GM12878 (cell line): ENCODE data around the gene ADM. TPM values are rescaled to one million over a fixed set of nuclear protein-coding genes. Genes with fewer than 3 reads are reported as not detected.

ENCODE experiments used
- ATAC-seq: fragments of 200-7000 bp; cut with Tn5 transposase; 3 replicates; pipeline ENCODE4 v1.9.1; 2020; ENCODE audit warnings: mild to moderate bottlenecking, moderate library complexity
- BruUV-seq: library from RNA; stranded (reverse); fragments of 400-500 nt; replicated peaks from 2 replicates; lab custom pipeline; 2021; lab: Mats Ljungman, UMichigan
- CTCF ChIA-PET: fragments of 300-600 bp; sonication (Branson Sonifier 250); formaldehyde crosslinking; extraction: SDS; loops from one replicate; lab custom pipeline; 2021; ENCODE audit warnings: inconsistent platforms; lab: Yijun Ruan, JAX
- POLR2A ChIA-PET: fragments of 350-600 bp; formaldehyde crosslinking; extraction: SDS; loops from one replicate; lab custom pipeline; 2021; ENCODE audit warnings: inconsistent platforms; lab: Charles Lee
- RAD21 ChIA-PET: fragments of 300-600 bp; sonication (Branson Sonifier 250); formaldehyde crosslinking; loops from one replicate; lab custom pipeline; 2023; ENCODE audit warnings: antibody characterized with exemption; ENCODE audit not compliant: unreplicated experiment; lab: Charles Lee
- SMC1A ChIA-PET: fragments of 300-600 bp; sonication (Branson Sonifier 250); formaldehyde crosslinking; loops from one replicate; lab custom pipeline; 2023; ENCODE audit not compliant: unreplicated experiment, uncharacterized antibody; lab: Charles Lee
- DNase-seq: peaks from one replicate; pipeline ENCODE4 v3.0.0-alpha.2; 2011; ENCODE audit warnings: low read depth, low spot score
- FAIRE-seq: peaks from 3 replicates; lab custom pipeline; 2011; peaks lifted over from hg19 to GRCh38; lab: Jason Lieb, UNC
- H2AFZ ChIP-seq: 2 replicates; pipeline ENCODE4 v1.6.0; 2011; ENCODE audit warnings: low read depth, low read length, control low read depth; ENCODE audit not compliant: control insufficient read depth
- H3K27ac ChIP-seq: 2 replicates; pipeline ENCODE4 v1.5.1; 2011; ENCODE audit warnings: control low read depth; ENCODE audit not compliant: control insufficient read depth, insufficient read depth
- H3K27me3 ChIP-seq, 2 experiments: replicated peaks in 1 of 2; 2 replicates each; pipeline versions ENCODE4 v1.6.0 to v1.6.1; 2011; ENCODE audit warnings: low read length in 1 of 2; ENCODE audit not compliant: control insufficient read depth in 2 of 2, insufficient read depth in 2 of 2
- H3K36me3 ChIP-seq, 2 experiments: 2 replicates each; pipeline ENCODE4 v1.5.1; 2011; ENCODE audit warnings: low read length in 1 of 2; ENCODE audit not compliant: control insufficient read depth in 2 of 2, insufficient read depth in 2 of 2
- H3K4me1 ChIP-seq: 2 replicates; pipeline ENCODE4 v1.6.1; 2011; ENCODE audit warnings: mild to moderate bottlenecking, low read length, moderate library complexity, mixed read lengths; ENCODE audit not compliant: control insufficient read depth, insufficient read depth
- H3K4me2 ChIP-seq: 2 replicates; pipeline ENCODE4 v1.6.0; 2011; ENCODE audit warnings: control low read depth; ENCODE audit not compliant: control insufficient read depth, insufficient read depth
- H3K4me3 ChIP-seq: fragments of 200-600 bp; sonication (generic); 2 replicates; pipeline ENCODE4 v1.5.1; 2016
- H3K79me2 ChIP-seq: 2 replicates; pipeline ENCODE4 v1.6.0; 2011; ENCODE audit warnings: low read length; ENCODE audit not compliant: control insufficient read depth, insufficient read depth
- H3K9ac ChIP-seq: 2 replicates; pipeline ENCODE4 v1.8.0; 2011; ENCODE audit warnings: low read length, control low read depth, mixed read lengths; ENCODE audit not compliant: control insufficient read depth, insufficient read depth
- H3K9me3 ChIP-seq: replicated peaks from 3 replicates; pipeline ENCODE4 v1.5.1; 2011; ENCODE audit warnings: mild to moderate bottlenecking, low read length; ENCODE audit not compliant: control insufficient read depth, insufficient read depth
- H4K20me1 ChIP-seq: 2 replicates; pipeline ENCODE4 v1.6.0; 2011; ENCODE audit not compliant: control insufficient read depth, insufficient read depth
- EZH2 ChIP-seq: IDR thresholded peaks from 2 replicates; pipeline ENCODE4 v1.6.1; 2012; ENCODE audit warnings: low read depth, mild to moderate bottlenecking, control low read depth, inconsistent platforms, low read length, borderline replicate concordance; ENCODE audit not compliant: control insufficient read depth
- MXI1 ChIP-seq: fragments of 150-350 bp; IDR thresholded peaks from 2 replicates; pipeline ENCODE4 v1.6.1; 2011; ENCODE audit warnings: low read depth, mild to moderate bottlenecking, inconsistent platforms, low read length, improper control_type of control experiment
- NBN ChIP-seq: fragments of 450-650 bp; IDR thresholded peaks from 2 replicates; pipeline ENCODE4 v1.6.1; 2016
- PAX5 ChIP-seq: IDR thresholded peaks from 2 replicates; pipeline ENCODE4 v1.6.1; 2011; ENCODE audit warnings: low read depth, low read length, borderline replicate concordance
- RAD51 ChIP-seq: fragments of 450-650 bp; IDR thresholded peaks from 2 replicates; pipeline ENCODE4 v1.6.1; 2016; ENCODE audit warnings: moderate library complexity, mild to moderate bottlenecking, inconsistent platforms
- RUNX3 ChIP-seq: IDR thresholded peaks from 2 replicates; pipeline ENCODE4 v1.6.1; 2012; ENCODE audit warnings: low read length, inconsistent platforms
- WGBS: methylation state at CpG from one replicate; pipeline ENCODE4 v1.1.6; 2016; ENCODE audit warnings: low lambda C conversion rate; ENCODE audit not compliant: insufficient replicate concordance, insufficient coverage; ENCODE audit errors: missing lambda C conversion rate; 5-methylcytosine and 5-hydroxymethylcytosine counted together
- in situ Hi-C: fragments of 300-500 bp; cut with MboI; formaldehyde crosslinking; loops from 9 replicates; pipeline ENCODE4 v1.14.3; 2018; ENCODE audit warnings: mixed read lengths
- intact Hi-C: fragments of 100-400 bp; cut with micrococcal nuclease; formaldehyde crosslinking; loops from one replicate; pipeline ENCODE4 v1.14.2; 2022; ENCODE audit not compliant: unreplicated experiment
- polyA plus RNA-seq, 11 experiments: library from polyadenylated mRNA; depleted of rRNA in 4 of 11; unstranded in 6 of 11; stranded (reverse) in 5 of 11; fragments of >200 nt; fragmentation: Nextera tagmentation in 4 of 11; fragmentation: Illumina TruSeq in 1 of 11; extraction: Ambion mirVana in 4 of 11; extraction: Trizol in 1 of 11; gene quantifications; 1 replicate in 1 of 11; 2 replicates in 10 of 11; pipeline versions ENCODE4 v1.2.1 to v1.2.3, GENCODE V29; 2011 to 2016; ENCODE audit warnings: inconsistent platforms in 2 of 11, missing spikeins in 2 of 11, low read depth in 1 of 11
- total RNA-seq, 4 experiments: library from RNA; depleted of rRNA in 3 of 4; stranded (reverse); fragments of >200 nt in 3 of 4; fragmentation: Illumina TruSeq in 1 of 4; extraction: Trizol in 1 of 4; gene quantifications; 2 replicates each; pipeline versions ENCODE4 v1.2.1 to v1.2.3, GENCODE V29; 2013 to 2021
- TF ChIP-seq, protein P1 (sequence below): IDR thresholded peaks from 2 replicates; pipeline ENCODE4 v1.6.1; 2012; ENCODE audit warnings: mild to moderate bottlenecking, low read depth, low read length

Gene ADM
- total and polyA plus RNA-seq, 10 of the 15 experiments (the other 5 are each of a cell fraction or from before 2014, with no cell fraction given): 0.11 to 4.2 (median 0.21) TPM; not detected in 7

- Histone ChIP-seq H3K4me3 (peak overlapping the region; percentile 47; the same call in 1 of the 2 replicates), H3K9ac (no peak overlapping the region), H4K20me1 (no peaks in the 10 kb centered on the region), H3K79me2 (no peaks in the 10 kb centered on the region), H2AFZ (no peak overlapping the region; the same call in 1 of the 2 replicates)
- 5% methylated on average over 26 of the region's 51 CpGs for WGBS
- in situ Hi-C loops (loop anchor here (10.0 kb wide), 1 partner anchor 691 kb away; no protein-coding TSS in a partner anchor), intact Hi-C loops (loop anchor here (10.0 kb wide), 1 partner anchor 691 kb away; no protein-coding TSS in a partner anchor)
- BruUV-seq: no TSS peak
- RAD21 ChIA-PET: interaction anchor here (0.6 to 2.7 kb wide), 6 partner anchors 13 to 382 kb away, joined by 3 to 10 read pairs (median 4); no protein-coding TSS in a partner anchor
- 0 out of 2 replicates have a peak, but pooled peaks have one; percentile 16 for TF ChIP-seq MXI1
- TF ChIP-seq, protein P1, sequence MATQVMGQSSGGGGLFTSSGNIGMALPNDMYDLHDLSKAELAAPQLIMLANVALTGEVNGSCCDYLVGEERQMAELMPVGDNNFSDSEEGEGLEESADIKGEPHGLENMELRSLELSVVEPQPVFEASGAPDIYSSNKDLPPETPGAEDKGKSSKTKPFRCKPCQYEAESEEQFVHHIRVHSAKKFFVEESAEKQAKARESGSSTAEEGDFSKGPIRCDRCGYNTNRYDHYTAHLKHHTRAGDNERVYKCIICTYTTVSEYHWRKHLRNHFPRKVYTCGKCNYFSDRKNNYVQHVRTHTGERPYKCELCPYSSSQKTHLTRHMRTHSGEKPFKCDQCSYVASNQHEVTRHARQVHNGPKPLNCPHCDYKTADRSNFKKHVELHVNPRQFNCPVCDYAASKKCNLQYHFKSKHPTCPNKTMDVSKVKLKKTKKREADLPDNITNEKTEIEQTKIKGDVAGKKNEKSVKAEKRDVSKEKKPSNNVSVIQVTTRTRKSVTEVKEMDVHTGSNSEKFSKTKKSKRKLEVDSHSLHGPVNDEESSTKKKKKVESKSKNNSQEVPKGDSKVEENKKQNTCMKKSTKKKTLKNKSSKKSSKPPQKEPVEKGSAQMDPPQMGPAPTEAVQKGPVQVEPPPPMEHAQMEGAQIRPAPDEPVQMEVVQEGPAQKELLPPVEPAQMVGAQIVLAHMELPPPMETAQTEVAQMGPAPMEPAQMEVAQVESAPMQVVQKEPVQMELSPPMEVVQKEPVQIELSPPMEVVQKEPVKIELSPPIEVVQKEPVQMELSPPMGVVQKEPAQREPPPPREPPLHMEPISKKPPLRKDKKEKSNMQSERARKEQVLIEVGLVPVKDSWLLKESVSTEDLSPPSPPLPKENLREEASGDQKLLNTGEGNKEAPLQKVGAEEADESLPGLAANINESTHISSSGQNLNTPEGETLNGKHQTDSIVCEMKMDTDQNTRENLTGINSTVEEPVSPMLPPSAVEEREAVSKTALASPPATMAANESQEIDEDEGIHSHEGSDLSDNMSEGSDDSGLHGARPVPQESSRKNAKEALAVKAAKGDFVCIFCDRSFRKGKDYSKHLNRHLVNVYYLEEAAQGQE: no peak
- no peak for TF ChIP-seq RUNX3
- peak; percentile 33; the same call in 1 of the 2 replicates for TF ChIP-seq EZH2
- TF ChIP-seq RAD51: no peak
- no peak for TF ChIP-seq NBN
- TF ChIP-seq PAX5: no peak
- TF ChIP-seq, all 136 proteins: peak for 2
- no peak for DNase-seq
- Histone ChIP-seq H3K4me2 (peak overlapping the region; percentile 73), H3K4me1 (peaks cover 47% of the 10 kb centered on the region), H3K27me3 (peaks cover 35 to 47% of the 10 kb centered on the region in 2 experiments), H3K27ac (no peak overlapping the region), H3K9me3 (no peaks in the 10 kb centered on the region; the same call in 2 of the 3 replicates), H3K36me3 (no peaks in the 10 kb centered on the region)
- no peak for FAIRE-seq
- SMC1A ChIA-PET: interaction anchor here (0.7 to 2.1 kb wide), 11 partner anchors 9 to 728 kb away, joined by 3 to 6 read pairs (median 3); no protein-coding TSS in a partner anchor
- POLR2A ChIA-PET: interaction anchor here (0.6 to 0.9 kb wide), 3 partner anchors 9 to 143 kb away, joined by 3 to 4 read pairs (median 3); no protein-coding TSS in a partner anchor
- ATAC-seq: no peak
- CTCF ChIA-PET: interaction anchor here (1.1 to 4.5 kb wide), 4 partner anchors 9 to 431 kb away, joined by 3 to 48 read pairs (median 15); no protein-coding TSS in a partner anchor
Observed at GRCh38 chr11:10305262-10305963, 540 bp downstream of the ADM start.
